Mesendoderm (in vitro differentiated cells): Measurements from ENCODE around the gene SLC25A34.

Experiments used
- DNase-seq: peaks from one replicate; pipeline ENCODE4 v3.0.0; 2013
- H2AK5ac ChIP-seq: 2 replicates; pipeline ENCODE4 v1.6.1; 2013; ENCODE audit warnings: low read length, inconsistent platforms
- H2BK120ac ChIP-seq: 2 replicates; pipeline ENCODE4 v1.6.1; 2013; ENCODE audit warnings: low read depth, mild to moderate bottlenecking, low read length, moderate library complexity, mixed read lengths
- H2BK15ac ChIP-seq: replicated peaks from 2 replicates; pipeline ENCODE4 v1.6.1; 2013; ENCODE audit warnings: low read depth, mild to moderate bottlenecking, moderate library complexity
- H2BK5ac ChIP-seq: 2 replicates; pipeline ENCODE4 v1.6.1; 2013; ENCODE audit warnings: low read length, inconsistent platforms
- H3K18ac ChIP-seq: 2 replicates; pipeline ENCODE4 v1.6.1; 2013; ENCODE audit warnings: mild to moderate bottlenecking, low read length, mixed read lengths
- H3K23ac ChIP-seq: one replicate; pipeline ENCODE4 v1.6.1; 2013; ENCODE audit warnings: low read length
- H3K27ac ChIP-seq: 2 replicates; pipeline ENCODE4 v1.5.1; 2013; ENCODE audit warnings: low read depth, mild to moderate bottlenecking, inconsistent platforms, low read length, moderate library complexity
- H3K27me3 ChIP-seq: 2 replicates; pipeline ENCODE4 v1.6.1; 2013; ENCODE audit warnings: low read length, control low read depth, mild to moderate bottlenecking, inconsistent platforms; ENCODE audit not compliant: insufficient read depth, poor library complexity
- H3K36me3 ChIP-seq: 2 replicates; pipeline ENCODE4 v1.6.1; 2013; ENCODE audit warnings: low read length, inconsistent platforms; ENCODE audit not compliant: control insufficient read depth, insufficient read depth
- H3K4ac ChIP-seq: one replicate; pipeline ENCODE4 v1.6.1; 2013; ENCODE audit warnings: low read depth, mild to moderate bottlenecking, low read length, moderate library complexity
- H3K4me1 ChIP-seq: 2 replicates; pipeline ENCODE4 v1.6.1; 2013; ENCODE audit warnings: low read depth, low read length, inconsistent platforms; ENCODE audit not compliant: control insufficient read depth
- H3K4me2 ChIP-seq: 2 replicates; pipeline ENCODE4 v1.6.1; 2013; ENCODE audit warnings: low read length
- H3K4me3 ChIP-seq: 2 replicates; pipeline ENCODE4 v1.5.1; 2013; ENCODE audit warnings: mild to moderate bottlenecking, low read length
- H3K56ac ChIP-seq: one replicate; pipeline ENCODE4 v1.6.1; 2013; ENCODE audit warnings: low read length
- H3K79me1 ChIP-seq: 2 replicates; pipeline ENCODE4 v1.6.1; 2013; ENCODE audit warnings: low read length, inconsistent platforms
- H3K79me2 ChIP-seq: 2 replicates; pipeline ENCODE4 v1.6.1; 2013; ENCODE audit warnings: mild to moderate bottlenecking, low read length; ENCODE audit not compliant: control insufficient read depth, insufficient read depth
- H3K9ac ChIP-seq: 2 replicates; pipeline ENCODE4 v1.6.1; 2013; ENCODE audit warnings: low read length, inconsistent platforms
- H4K5ac ChIP-seq: one replicate; pipeline ENCODE4 v1.6.1; 2013; ENCODE audit warnings: low read length
- H4K8ac ChIP-seq: one replicate; pipeline ENCODE4 v1.6.1; 2013; ENCODE audit warnings: low read depth, mild to moderate bottlenecking, control low read depth, low read length, moderate library complexity
- WGBS: extraction: QIAGEN DNeasy Blood & Tissue Kit; methylation state at CpG from one replicate; pipeline ENCODE4 v1.1.7; 2013; ENCODE audit warnings: low lambda C conversion rate, missing lambda C conversion rate; ENCODE audit not compliant: insufficient coverage; ENCODE audit errors: extremely low coverage; 5-methylcytosine and 5-hydroxymethylcytosine counted together

The SLC25A34 gene

DNA sequence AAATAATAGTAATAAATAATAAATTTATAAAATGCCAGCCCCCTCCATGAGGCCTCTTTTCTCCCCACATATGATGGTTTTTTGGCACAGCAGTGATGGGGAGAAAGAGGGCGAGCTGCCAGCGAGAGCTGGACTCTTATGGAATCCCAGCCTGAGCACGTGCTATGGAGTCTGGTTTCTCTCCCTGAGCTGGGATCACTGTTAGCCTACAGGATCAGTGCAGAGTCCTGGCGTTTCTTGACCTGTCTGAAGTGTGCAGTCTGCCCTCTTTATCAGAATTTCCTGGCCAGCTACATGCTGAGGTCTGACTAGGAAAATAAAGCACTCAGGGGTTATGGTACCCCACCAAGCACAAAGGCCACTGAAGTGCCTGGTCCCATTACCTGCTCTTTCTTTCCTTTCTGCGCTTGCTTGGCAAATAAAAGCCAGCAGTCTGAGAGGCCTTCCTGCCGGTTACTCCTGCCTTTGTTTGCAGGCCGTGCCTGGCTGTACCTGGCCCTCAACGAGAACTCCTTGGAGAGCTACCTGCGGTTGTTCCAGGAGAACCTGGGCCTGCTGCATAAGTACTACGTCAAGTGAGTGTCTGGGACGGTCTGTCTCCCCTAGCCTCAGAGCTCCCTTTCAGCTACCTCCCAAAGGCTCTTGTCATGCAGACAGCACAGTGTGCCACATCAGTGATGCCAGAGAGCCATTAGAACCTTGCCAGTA is 18.5 kb upstream of the SLC25A34 start:
- peaks cover 6% of the 10 kb centered on the region for H3K79me1 ChIP-seq
- no peak overlapping the region for H2BK120ac ChIP-seq
- no peak overlapping the region for H2AK5ac ChIP-seq
- no peaks in the 10 kb centered on the region for H3K4me1 ChIP-seq
- H3K4me2 ChIP-seq: no peak overlapping the region
- no peak overlapping the region for H3K56ac ChIP-seq
- no peak overlapping the region for H3K4me3 ChIP-seq
- H4K5ac ChIP-seq: no peak overlapping the region
- no peaks in the 10 kb centered on the region for H3K79me2 ChIP-seq
- DNase-seq: no peak
- no peak overlapping the region for H2BK15ac ChIP-seq
- H3K9ac ChIP-seq: no peak overlapping the region
- H3K27me3 ChIP-seq: no peaks in the 10 kb centered on the region
- H2BK5ac ChIP-seq: no peak overlapping the region
- H3K18ac ChIP-seq: no peak overlapping the region
- H3K23ac ChIP-seq: no peak overlapping the region
- no peak overlapping the region for H3K27ac ChIP-seq
- no peak overlapping the region for H3K4ac ChIP-seq
- peaks cover 6% of the 10 kb centered on the region for H3K36me3 ChIP-seq
- no CpG with 5 or more reads among the region's 11 CpGs for WGBS
- no peak overlapping the region for H4K8ac ChIP-seq

DNA sequence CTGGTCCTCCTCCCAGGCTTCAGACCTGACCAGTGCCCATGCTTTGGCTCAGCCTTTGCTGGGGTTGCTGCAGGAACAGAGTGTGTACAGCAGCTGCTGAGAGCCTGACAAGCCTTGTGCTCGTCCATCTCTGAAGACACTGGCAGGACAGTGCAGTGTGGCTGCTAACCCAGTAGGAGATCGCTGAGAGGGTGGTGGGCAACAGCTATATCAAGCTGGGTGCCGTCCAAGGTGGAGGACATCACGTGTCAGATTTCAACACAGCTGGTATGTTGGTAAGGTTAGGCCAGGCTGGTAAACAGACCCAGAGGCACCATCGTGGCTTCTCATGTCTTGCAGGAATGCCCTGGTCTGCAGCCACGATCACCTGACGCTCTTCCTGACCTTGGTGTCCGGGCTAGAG is 17.9 kb upstream of the SLC25A34 start:
- no peak overlapping the region for H4K5ac ChIP-seq
- no CpG with 5 or more reads among the region's 8 CpGs for WGBS
- no peak overlapping the region for H3K4me3 ChIP-seq
- H3K4me2 ChIP-seq: no peak overlapping the region
- H2BK15ac ChIP-seq: no peak overlapping the region
- no peak overlapping the region for H3K27ac ChIP-seq
- H3K9ac ChIP-seq: no peak overlapping the region
- DNase-seq: no peak
- H4K8ac ChIP-seq: no peak overlapping the region
- H3K4me1 ChIP-seq: no peaks in the 10 kb centered on the region
- H2AK5ac ChIP-seq: no peak overlapping the region
- peaks cover 6% of the 10 kb centered on the region for H3K79me1 ChIP-seq
- H3K56ac ChIP-seq: no peak overlapping the region
- H3K27me3 ChIP-seq: no peaks in the 10 kb centered on the region
- H3K79me2 ChIP-seq: no peaks in the 10 kb centered on the region
- H2BK120ac ChIP-seq: no peak overlapping the region
- peaks cover 6% of the 10 kb centered on the region for H3K36me3 ChIP-seq
- H3K4ac ChIP-seq: no peak overlapping the region
- no peak overlapping the region for H3K23ac ChIP-seq
- no peak overlapping the region for H2BK5ac ChIP-seq
- H3K18ac ChIP-seq: no peak overlapping the region

DNA sequence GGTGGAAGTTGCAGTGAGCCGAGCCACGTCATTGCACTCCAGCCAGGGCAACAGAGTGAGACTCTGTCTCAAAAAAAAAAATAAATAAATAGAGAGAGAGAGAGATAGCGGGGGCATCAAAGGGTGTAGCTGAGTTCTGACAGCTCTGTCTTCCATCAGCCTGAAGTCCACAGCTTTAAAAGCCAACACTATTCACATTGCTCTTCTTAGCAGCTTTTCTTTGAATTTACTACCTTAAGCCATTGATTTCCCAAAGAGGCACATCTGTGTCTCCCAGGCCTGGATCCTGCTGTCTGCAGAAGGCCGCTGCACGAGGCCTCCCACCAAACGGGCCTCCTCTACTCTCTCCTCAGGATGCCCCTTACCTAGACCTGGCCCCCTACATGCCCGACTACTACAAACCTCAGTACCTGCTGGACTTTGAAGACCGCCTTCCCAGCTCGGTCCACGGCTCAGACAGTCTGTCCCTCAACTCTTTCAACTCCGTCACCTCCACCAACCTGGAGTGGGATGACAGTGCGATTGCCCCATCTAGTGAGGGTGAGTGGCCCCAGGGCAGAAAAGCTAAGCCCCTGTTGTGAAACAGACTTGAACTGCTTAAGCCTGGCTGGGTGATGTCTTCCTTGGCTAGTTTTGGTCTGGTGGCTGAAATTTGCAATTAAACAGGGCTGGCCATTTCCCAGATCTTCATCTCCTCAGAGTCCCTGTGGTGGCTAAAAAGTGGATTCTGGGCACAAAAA is 16.5 kb upstream of the SLC25A34 start:
- no peaks in the 10 kb centered on the region for H3K79me2 ChIP-seq
- peaks cover 4% of the 10 kb centered on the region for H3K79me1 ChIP-seq
- no peak overlapping the region for H3K4me3 ChIP-seq
- no peaks in the 10 kb centered on the region for H3K4me1 ChIP-seq
- no peak overlapping the region for H3K9ac ChIP-seq
- H4K8ac ChIP-seq: no peak overlapping the region
- no peak overlapping the region for H2BK5ac ChIP-seq
- no CpG with 5 or more reads among the region's 12 CpGs for WGBS
- no peak overlapping the region for H3K4me2 ChIP-seq
- H3K23ac ChIP-seq: no peak overlapping the region
- H2AK5ac ChIP-seq: no peak overlapping the region
- DNase-seq: peak; percentile 31
- no peak overlapping the region for H4K5ac ChIP-seq
- H3K36me3 ChIP-seq: peaks cover 6% of the 10 kb centered on the region
- H3K27ac ChIP-seq: no peak overlapping the region
- H3K56ac ChIP-seq: no peak overlapping the region
- H3K18ac ChIP-seq: no peak overlapping the region
- no peak overlapping the region for H2BK15ac ChIP-seq
- H3K27me3 ChIP-seq: no peaks in the 10 kb centered on the region
- H2BK120ac ChIP-seq: no peak overlapping the region
- no peak overlapping the region for H3K4ac ChIP-seq

DNA sequence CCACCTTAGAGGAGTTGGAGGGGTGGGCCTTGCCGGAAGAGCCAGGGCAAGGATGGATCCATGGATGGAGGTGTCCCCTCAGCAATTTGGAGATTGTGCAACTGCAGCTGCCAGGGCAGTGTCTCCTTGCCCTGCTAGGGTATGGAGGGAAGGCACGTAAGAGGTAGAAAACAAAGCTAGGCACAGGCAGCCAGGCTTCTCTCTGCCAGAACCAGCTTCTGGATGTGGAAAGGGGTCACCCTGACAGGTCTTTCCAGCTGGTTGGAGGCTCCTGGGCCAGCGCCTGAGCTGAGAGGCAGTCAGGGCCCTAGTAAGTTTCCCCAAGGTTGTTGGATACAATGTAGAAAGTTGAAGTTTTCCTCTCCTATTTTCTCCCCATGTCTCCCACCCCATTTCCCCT is 15.2 kb upstream of the SLC25A34 start:
- no peak overlapping the region for H3K9ac ChIP-seq
- no CpG with 5 or more reads among the region's 3 CpGs for WGBS
- H3K27me3 ChIP-seq: no peaks in the 10 kb centered on the region
- no peak overlapping the region for H3K23ac ChIP-seq
- H2BK5ac ChIP-seq: no peak overlapping the region
- H2BK120ac ChIP-seq: no peak overlapping the region
- DNase-seq: no peak
- no peak overlapping the region for H3K4me2 ChIP-seq
- H3K4me3 ChIP-seq: no peak overlapping the region
- H2AK5ac ChIP-seq: no peak overlapping the region
- H4K8ac ChIP-seq: no peak overlapping the region
- H2BK15ac ChIP-seq: no peak overlapping the region
- no peaks in the 10 kb centered on the region for H3K79me1 ChIP-seq
- H4K5ac ChIP-seq: no peak overlapping the region
- H3K4ac ChIP-seq: no peak overlapping the region
- H3K4me1 ChIP-seq: no peaks in the 10 kb centered on the region
- no peak overlapping the region for H3K27ac ChIP-seq
- no peak overlapping the region for H3K18ac ChIP-seq
- H3K36me3 ChIP-seq: peaks cover 6% of the 10 kb centered on the region
- no peak overlapping the region for H3K56ac ChIP-seq
- no peaks in the 10 kb centered on the region for H3K79me2 ChIP-seq

DNA sequence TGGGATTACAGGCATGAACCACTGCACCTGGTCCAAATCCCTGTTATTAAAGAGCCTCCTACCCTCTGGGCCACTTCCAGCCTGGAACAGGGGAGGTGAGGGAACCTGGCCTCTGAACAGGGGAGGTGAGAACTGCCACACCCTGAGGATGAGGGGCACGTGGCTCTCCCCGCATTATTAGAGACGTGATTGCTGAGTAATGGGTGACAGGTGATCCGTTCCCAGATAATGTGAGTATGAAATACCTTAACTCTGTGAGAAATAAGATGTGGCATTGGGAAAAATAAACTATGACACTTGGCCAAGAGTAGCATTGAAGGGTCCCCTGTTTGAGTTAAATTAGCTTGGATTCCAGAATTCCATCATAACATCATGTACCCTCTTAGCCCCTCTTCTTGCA is 13.6 kb upstream of the SLC25A34 start:
- no peak overlapping the region for H3K18ac ChIP-seq
- no CpG with 5 or more reads among the region's 4 CpGs for WGBS
- DNase-seq: no peak

More for the DNA sequence above, 13.6 kb upstream of the SLC25A34 start:
- no peak overlapping the region for H3K27ac ChIP-seq
- no peak overlapping the region for H3K9ac ChIP-seq
- no peak overlapping the region for H3K4ac ChIP-seq
- H4K5ac ChIP-seq: no peak overlapping the region
- H4K8ac ChIP-seq: no peak overlapping the region
- no peak overlapping the region for H3K4me3 ChIP-seq
- H3K4me1 ChIP-seq: no peaks in the 10 kb centered on the region
- no peaks in the 10 kb centered on the region for H3K79me2 ChIP-seq
- H3K4me2 ChIP-seq: no peak overlapping the region
- H3K79me1 ChIP-seq: no peaks in the 10 kb centered on the region
- H2BK5ac ChIP-seq: no peak overlapping the region
- peaks cover 4% of the 10 kb centered on the region for H3K36me3 ChIP-seq
- H3K56ac ChIP-seq: no peak overlapping the region
- H2BK120ac ChIP-seq: no peak overlapping the region
- no peak overlapping the region for H2BK15ac ChIP-seq
- H2AK5ac ChIP-seq: no peak overlapping the region
- no peak overlapping the region for H3K23ac ChIP-seq
- no peaks in the 10 kb centered on the region for H3K27me3 ChIP-seq
